Uterus (tissue), 2 donors: Measurements from ENCODE around the gene RNF115.

Experiments
- CTCF ChIP-seq, 4 experiments: fragments of 200-600 bp in 2 of 4; fragments of 450-650 bp in 2 of 4; sonication (generic) in 2 of 4; IDR thresholded peaks; one replicate each; pipeline ENCODE4 v1.5.1; 2016 to 2019; ENCODE audit warnings: antibody characterized with exemption in 4 of 4, mild to moderate bottlenecking in 2 of 4, moderate library complexity in 1 of 4
- POLR2A ChIP-seq, 2 donors: fragments of 450-650 bp; IDR thresholded peaks; one replicate each; pipeline ENCODE4 v1.6.1; 2016; ENCODE audit warnings: antibody characterized with exemption in 2 of 2, mild to moderate bottlenecking in 1 of 2, moderate library complexity in 1 of 2

DNA sequence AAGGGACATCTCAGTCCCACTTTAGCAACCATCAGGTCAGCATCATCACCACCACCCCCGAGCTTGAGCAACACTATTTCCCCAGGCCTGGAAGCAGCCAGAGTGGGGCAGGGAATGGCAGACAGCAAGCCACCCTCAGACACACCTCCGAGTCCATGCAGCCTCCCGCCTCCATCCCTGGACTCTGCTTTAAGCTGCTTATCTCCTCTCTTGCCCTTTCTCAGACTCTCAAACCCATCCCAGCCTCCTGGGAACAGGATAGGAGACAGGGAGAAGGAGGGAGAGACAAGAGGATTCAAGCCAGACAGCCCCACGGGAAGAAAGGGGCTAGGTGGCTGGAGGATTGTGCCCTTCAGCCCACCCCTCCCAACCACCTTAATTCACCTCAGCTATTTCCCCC lies 33.3 kb upstream of the RNF115 start:
- TF ChIP-seq CTCF (IDR thresholded peaks at IDR 0.05) (no peak), POLR2A (IDR thresholded peaks at IDR 0.05) (no peak)
